ENCODE results near the gene ESR1.

The ESR1 gene

DNA sequence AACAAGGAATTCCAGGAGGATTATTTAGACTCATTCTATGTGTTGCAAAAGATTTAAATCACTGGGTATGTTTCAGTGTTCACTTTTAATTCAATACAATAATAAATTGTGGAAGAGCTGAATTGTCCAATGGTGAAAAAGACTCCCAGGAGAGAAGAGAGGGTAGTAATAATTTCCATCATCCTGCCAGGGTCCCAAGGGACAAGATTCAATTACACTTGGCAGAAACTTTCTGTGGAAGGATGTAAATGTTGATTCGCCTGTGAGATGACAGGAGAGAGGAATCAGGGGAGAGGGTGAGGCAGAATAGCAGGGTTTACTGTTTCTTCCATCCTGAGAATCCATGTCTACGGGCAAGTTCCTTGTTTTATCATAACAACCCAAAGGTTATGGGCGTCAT, 342.7 kb downstream of the ESR1 start:
- H3K27me3 Mint-ChIP-seq: no peaks in the 10 kb centered on the region
- peaks cover 89% of the 10 kb centered on the region for H3K36me3 Mint-ChIP-seq (ENCODE audit: insufficient read depth)
- peak overlapping the region; percentile 3 for H3K27ac Mint-ChIP-seq (ENCODE audit: low read depth)
- H3K4me1 Mint-ChIP-seq: peaks cover 7% of the 10 kb centered on the region
- ATAC-seq (replicated peaks; ENCODE audit: extremely low read depth, poor library complexity, severe bottlenecking): no peak
- H3K4me3 Mint-ChIP-seq: no peak overlapping the region
- H3K9me3 Mint-ChIP-seq: no peaks in the 10 kb centered on the region
- no peak for DNase-seq (ENCODE audit: low spot score in 2 of 2)

DNA sequence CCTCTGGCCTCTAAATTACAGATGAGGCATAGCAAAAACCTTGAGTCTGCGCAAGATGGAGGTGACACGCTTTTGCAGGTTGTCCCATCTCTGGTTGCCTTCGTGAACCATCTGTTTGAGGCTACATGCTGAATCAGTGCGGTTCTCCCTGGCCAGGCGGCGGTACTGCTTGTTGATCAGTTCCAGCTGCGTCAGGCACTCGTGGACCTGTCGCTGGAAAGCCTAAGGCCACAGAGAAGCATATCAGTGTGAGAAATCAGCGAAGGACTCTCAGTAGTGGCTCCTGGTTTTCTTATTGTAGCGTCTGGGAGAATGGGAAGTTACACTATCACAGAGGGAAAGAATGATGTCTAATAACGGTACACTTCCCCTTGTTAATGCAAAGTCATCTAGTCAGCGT, 344.4 kb downstream of the ESR1 start:
- H3K27ac Mint-ChIP-seq (ENCODE audit: low read depth): peak overlapping the region; percentile 1
- no peak overlapping the region for H3K4me3 Mint-ChIP-seq

DNA sequence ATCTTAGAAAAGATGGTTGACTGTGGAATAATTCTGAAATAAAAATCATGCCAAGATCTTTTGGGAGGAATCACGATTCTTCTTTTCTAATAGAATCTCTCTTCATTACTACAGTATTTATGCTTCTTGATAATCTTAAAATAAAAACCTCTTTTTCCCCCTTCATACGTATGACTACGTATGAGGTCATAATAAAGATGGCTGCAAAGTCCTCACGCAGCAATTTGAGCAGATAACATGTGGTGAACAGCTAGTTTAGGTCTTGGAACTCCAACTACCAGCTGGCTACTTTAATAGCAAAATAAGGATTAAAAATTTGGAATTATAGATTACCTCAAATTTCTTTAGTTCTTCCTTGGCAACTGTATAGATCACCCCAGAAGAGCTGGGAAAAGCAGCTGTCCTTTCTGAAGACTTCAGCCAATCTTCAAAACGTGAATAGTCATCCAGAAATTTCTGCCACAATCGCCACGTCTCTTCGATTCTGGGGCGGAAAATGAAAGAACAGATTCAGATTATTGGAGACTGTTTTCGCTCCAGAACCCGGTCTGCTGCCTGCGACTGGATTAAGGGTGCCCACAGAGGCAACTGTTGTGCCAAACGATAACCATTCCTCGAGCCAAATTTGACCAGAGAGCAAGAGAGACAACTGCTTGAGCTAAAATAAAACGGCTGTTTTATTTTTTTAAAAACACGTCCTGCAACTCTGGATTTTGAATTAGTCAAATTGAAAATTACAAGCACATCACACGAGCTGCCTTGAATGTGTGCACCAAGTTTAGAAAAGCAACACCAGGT, 347.3 kb downstream of the ESR1 start:
- DNase-seq (ENCODE audit: low spot score in 2 of 2): no peak
- H3K9me3 Mint-ChIP-seq: no peaks in the 10 kb centered on the region
- peaks cover 5% of the 10 kb centered on the region for H3K4me1 Mint-ChIP-seq
- no peaks in the 10 kb centered on the region for H3K27me3 Mint-ChIP-seq
- peaks cover 71% of the 10 kb centered on the region for H3K36me3 Mint-ChIP-seq (ENCODE audit: insufficient read depth)
- no peak overlapping the region for H3K4me3 Mint-ChIP-seq
- H3K27ac Mint-ChIP-seq (ENCODE audit: low read depth): no peak overlapping the region
- no peak for ATAC-seq (replicated peaks; ENCODE audit: extremely low read depth, poor library complexity, severe bottlenecking)

More for the DNA sequence above, 344.4 kb downstream of the ESR1 start:
- H3K9me3 Mint-ChIP-seq: no peaks in the 10 kb centered on the region
- ATAC-seq (replicated peaks; ENCODE audit: extremely low read depth, poor library complexity, severe bottlenecking) (no peak), DNase-seq (ENCODE audit: low spot score in 2 of 2) (no peak)
- H3K36me3 Mint-ChIP-seq (ENCODE audit: insufficient read depth): peaks cover 86% of the 10 kb centered on the region
- H3K4me1 Mint-ChIP-seq: peaks cover 7% of the 10 kb centered on the region
- H3K27me3 Mint-ChIP-seq: no peaks in the 10 kb centered on the region

DNA sequence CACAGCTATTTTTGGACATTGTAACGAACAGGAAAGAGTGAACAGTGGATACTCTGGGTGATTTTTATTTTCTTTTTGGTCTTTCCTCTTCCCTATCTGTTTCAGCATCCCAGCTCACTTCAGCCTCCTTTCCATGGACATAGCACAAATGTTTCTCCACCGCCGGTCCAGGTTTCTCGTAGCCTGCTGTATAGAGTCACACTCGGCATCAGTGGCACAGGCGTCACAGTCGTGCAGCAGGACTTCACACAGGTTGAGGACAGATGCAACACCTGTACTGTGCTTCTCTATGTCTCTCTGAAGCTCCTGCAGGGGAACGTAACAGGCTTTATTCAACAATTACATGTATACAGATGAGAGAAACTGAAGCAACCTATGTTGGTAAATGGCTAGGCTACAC, 348.3 kb downstream of the ESR1 start:
- Mint-ChIP-seq H3K27ac (ENCODE audit: low read depth) (peak overlapping the region; percentile 22), H3K36me3 (ENCODE audit: insufficient read depth) (peaks cover 69% of the 10 kb centered on the region), H3K27me3 (no peaks in the 10 kb centered on the region), H3K4me3 (no peak overlapping the region), H3K4me1 (peaks cover 12% of the 10 kb centered on the region), H3K9me3 (no peaks in the 10 kb centered on the region)
- ATAC-seq (replicated peaks; ENCODE audit: extremely low read depth, poor library complexity, severe bottlenecking) (no peak), DNase-seq (ENCODE audit: low spot score in 2 of 2) (no peak)

DNA sequence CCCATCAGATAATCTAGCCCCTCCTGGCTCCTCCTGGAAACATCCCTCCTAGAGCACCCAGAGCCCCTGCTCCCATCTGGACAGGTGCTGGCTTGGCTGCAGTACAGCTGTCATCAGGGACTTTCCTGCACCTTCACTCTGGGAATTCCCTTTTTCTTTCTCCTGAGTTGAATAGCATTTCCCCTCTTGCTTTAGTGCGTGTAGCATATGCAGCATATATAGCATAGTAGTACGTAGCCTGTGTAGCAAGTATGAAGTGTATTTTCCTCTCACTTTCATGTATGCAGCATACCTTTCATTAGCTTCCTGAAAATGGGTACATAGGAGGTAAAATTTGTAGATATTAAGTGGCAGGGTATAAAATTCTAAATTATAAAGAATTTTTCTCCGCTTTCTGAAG, 352.9 kb downstream of the ESR1 start:
- DNase-seq (ENCODE audit: low spot score in 2 of 2): no peak
- Mint-ChIP-seq H3K4me3 (no peak overlapping the region), H3K27ac (ENCODE audit: low read depth) (peak overlapping the region; percentile 97), H3K4me1 (peaks cover 33% of the 10 kb centered on the region), H3K9me3 (no peaks in the 10 kb centered on the region), H3K27me3 (no peaks in the 10 kb centered on the region), H3K36me3 (ENCODE audit: insufficient read depth) (peaks cover 58% of the 10 kb centered on the region)
- ATAC-seq (replicated peaks; ENCODE audit: extremely low read depth, poor library complexity, severe bottlenecking): no peak

DNA sequence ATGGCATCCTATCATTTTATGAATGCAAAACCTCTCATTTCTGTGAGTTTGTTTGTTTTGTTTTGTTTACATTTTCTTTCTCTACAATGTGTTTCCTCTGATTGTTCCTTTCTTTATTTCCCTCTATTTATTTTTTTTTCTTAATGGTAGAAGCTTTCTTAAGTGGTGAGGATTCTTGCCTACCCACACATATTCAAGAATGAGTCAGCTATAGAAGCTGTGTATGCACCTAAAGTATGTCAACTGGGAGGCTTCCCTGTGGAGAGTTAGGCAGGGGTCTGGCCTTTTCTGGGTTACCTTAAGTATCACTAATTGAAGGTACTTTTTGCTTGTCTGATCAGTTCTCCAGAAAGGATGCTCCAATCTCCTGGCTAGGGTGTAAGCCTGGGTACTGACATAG, 354.0 kb downstream of the ESR1 start:
- no peak for ATAC-seq (replicated peaks; ENCODE audit: extremely low read depth, poor library complexity, severe bottlenecking)
- Mint-ChIP-seq H3K27ac (ENCODE audit: low read depth) (peak overlapping the region; percentile 91), H3K4me3 (no peak overlapping the region)

DNA sequence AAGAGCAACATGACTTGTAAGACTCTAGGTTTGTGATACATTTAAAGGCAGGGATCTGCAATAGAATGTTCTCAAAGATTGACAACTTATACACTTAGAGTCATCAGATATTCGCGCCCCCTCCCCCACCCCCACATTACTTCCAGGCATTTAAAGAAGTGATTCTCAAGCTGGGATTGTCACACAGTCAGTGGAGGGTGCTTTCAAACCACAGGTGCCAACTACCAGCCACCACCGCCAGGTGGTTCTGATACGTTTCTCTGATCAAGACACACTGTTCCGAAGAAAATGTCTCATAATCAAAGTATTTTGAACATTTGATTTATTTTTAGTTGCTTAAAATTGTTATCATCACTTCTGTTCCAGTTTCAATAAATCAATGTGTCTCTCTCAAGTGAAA, 357.5 kb downstream of the ESR1 start:
- Mint-ChIP-seq H3K27ac (ENCODE audit: low read depth) (no peak overlapping the region), H3K27me3 (no peaks in the 10 kb centered on the region), H3K9me3 (no peaks in the 10 kb centered on the region), H3K36me3 (ENCODE audit: insufficient read depth) (peaks cover 59% of the 10 kb centered on the region), H3K4me3 (no peak overlapping the region), H3K4me1 (peaks cover 48% of the 10 kb centered on the region)
- DNase-seq (ENCODE audit: low spot score in 2 of 2) (no peak), ATAC-seq (replicated peaks; ENCODE audit: extremely low read depth, poor library complexity, severe bottlenecking) (no peak)

More for the DNA sequence above, 354.0 kb downstream of the ESR1 start:
- no peak for DNase-seq (ENCODE audit: low spot score in 2 of 2)
- Mint-ChIP-seq H3K4me1 (peaks cover 40% of the 10 kb centered on the region), H3K9me3 (no peaks in the 10 kb centered on the region), H3K27me3 (no peaks in the 10 kb centered on the region), H3K36me3 (ENCODE audit: insufficient read depth) (peaks cover 58% of the 10 kb centered on the region)

DNA sequence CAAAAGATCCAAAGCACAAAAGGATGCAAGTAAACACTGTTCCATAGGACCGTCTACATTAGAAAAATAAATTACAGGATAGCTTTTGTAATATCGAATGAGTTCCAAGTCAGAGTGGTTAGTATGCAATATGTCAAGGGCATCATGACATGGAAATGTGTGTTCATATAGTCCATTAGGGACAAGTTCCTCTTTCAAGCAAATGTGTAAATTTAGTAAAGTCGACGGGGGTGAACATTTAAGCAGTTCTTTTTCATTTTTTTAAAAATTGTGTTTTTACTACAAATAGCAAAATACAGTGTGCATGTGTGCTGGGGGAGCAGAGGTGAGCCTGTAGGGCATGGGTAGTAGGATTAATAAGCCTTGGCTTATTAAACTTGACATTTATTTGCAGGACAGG, 359.0 kb downstream of the ESR1 start:
- ATAC-seq (replicated peaks; ENCODE audit: extremely low read depth, poor library complexity, severe bottlenecking) (no peak), DNase-seq (ENCODE audit: low spot score in 2 of 2) (no peak)
- Mint-ChIP-seq H3K36me3 (ENCODE audit: insufficient read depth) (peaks cover 62% of the 10 kb centered on the region), H3K4me3 (no peak overlapping the region), H3K4me1 (peaks cover 52% of the 10 kb centered on the region), H3K27me3 (no peaks in the 10 kb centered on the region), H3K27ac (ENCODE audit: low read depth) (no peak overlapping the region), H3K9me3 (no peaks in the 10 kb centered on the region)

DNA sequence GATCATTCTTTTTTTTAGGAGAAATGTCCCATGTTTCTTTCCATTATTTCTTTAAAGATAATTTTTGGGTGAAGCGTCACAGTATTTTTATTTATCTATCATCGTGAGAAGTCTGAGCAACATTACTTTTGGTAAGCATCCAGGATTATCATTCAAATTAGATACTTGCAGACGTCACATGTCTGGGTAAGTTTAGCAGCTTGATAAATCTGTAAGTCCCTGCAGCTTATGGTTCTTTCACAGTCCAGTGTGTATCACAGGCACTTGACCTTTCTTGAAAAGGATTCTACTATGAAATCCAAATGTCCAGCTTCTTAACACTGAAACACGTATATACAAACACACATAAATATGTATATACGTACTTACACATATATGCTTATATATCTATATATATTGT, 359.4 kb downstream of the ESR1 start:
- H3K27me3 Mint-ChIP-seq: no peaks in the 10 kb centered on the region
- ATAC-seq (replicated peaks; ENCODE audit: extremely low read depth, poor library complexity, severe bottlenecking) (no peak), DNase-seq (ENCODE audit: low spot score in 2 of 2) (no peak)
- no peak overlapping the region for H3K4me3 Mint-ChIP-seq
- H3K4me1 Mint-ChIP-seq: peaks cover 52% of the 10 kb centered on the region
- no peaks in the 10 kb centered on the region for H3K9me3 Mint-ChIP-seq
- H3K36me3 Mint-ChIP-seq (ENCODE audit: insufficient read depth): peaks cover 62% of the 10 kb centered on the region
- H3K27ac Mint-ChIP-seq (ENCODE audit: low read depth): no peak overlapping the region

DNA sequence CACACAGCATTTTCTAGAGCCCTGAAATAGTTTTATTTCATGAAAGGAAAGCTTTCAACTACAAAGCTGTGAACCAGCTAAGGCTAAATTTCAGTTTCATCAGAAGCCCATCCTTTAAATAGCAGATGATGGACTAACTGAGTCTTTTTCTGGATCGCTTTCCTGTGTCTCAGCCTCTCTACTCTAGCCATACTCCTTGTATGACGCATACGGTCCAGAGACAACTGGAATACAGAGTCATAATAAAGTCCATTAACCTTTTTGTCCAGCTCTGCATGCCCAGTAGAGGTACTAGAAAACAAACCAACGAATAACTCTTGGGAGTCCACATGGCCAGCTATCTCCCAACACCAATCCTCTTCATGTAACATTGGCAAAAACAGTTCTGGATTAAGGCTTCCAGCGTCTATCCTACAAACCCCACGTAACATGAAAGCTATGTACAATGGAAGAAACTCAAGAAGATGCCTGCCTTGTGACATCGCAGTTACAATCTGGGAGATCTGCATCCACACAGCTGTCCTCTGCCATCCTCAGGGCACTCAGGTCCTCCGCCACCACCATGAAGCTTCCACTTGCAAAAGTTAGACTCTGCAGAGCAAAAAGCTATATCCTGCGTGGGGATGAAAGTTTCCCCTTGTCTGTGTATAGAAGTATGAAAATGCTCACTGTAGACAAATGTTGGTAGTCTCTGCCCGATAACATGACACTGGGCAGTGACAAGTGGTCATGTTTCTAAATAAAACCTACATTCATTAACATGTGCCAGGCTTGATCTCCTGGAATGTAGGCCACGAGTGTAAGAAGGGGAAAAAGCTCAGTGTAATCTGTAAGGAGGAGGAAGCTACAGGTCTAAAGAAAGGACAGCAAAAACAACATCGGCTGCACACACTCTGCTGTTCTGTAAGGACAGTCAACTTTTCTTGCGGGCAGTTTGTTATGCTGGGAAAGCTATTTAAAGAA, 360.4 kb downstream of the ESR1 start:
- no peak for ATAC-seq (replicated peaks; ENCODE audit: extremely low read depth, poor library complexity, severe bottlenecking)
- H3K36me3 Mint-ChIP-seq (ENCODE audit: insufficient read depth): peaks cover 55% of the 10 kb centered on the region
- peaks cover 52% of the 10 kb centered on the region for H3K4me1 Mint-ChIP-seq
- DNase-seq (ENCODE audit: low spot score in 2 of 2): no peak
- H3K27me3 Mint-ChIP-seq: no peaks in the 10 kb centered on the region
- H3K4me3 Mint-ChIP-seq: peak overlapping the region; percentile 32
- H3K27ac Mint-ChIP-seq (ENCODE audit: low read depth): peak overlapping the region; percentile 68
- no peaks in the 10 kb centered on the region for H3K9me3 Mint-ChIP-seq

DNA sequence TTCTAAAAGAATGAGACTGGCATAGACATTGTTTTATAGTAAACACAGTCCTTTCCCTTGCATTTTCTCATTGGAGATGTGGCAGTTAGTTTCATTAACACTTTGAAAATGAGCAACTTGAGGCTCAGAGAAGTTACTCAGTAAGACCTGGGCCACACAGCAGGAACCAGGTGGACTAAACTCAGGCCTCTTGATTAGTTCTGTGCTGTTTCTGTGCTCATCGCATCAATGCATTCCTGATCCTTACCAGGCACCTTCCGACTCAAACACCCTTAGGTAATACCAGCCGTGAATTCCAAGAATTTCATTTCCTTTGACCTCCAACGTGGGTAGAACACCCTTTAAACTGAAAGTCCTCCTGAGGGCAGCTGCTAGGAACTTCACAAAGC, 362.8 kb downstream of the ESR1 start:
- ATAC-seq (replicated peaks; ENCODE audit: extremely low read depth, poor library complexity, severe bottlenecking) (no peak), DNase-seq (ENCODE audit: low spot score in 2 of 2) (no peak)
- no peaks in the 10 kb centered on the region for H3K27me3 Mint-ChIP-seq
- H3K4me3 Mint-ChIP-seq: peak overlapping the region; percentile 76
- peak overlapping the region; percentile 98 for H3K27ac Mint-ChIP-seq (ENCODE audit: low read depth)
- peaks cover 61% of the 10 kb centered on the region for H3K4me1 Mint-ChIP-seq
- H3K36me3 Mint-ChIP-seq (ENCODE audit: insufficient read depth): peaks cover 53% of the 10 kb centered on the region
- no peaks in the 10 kb centered on the region for H3K9me3 Mint-ChIP-seq

DNA sequence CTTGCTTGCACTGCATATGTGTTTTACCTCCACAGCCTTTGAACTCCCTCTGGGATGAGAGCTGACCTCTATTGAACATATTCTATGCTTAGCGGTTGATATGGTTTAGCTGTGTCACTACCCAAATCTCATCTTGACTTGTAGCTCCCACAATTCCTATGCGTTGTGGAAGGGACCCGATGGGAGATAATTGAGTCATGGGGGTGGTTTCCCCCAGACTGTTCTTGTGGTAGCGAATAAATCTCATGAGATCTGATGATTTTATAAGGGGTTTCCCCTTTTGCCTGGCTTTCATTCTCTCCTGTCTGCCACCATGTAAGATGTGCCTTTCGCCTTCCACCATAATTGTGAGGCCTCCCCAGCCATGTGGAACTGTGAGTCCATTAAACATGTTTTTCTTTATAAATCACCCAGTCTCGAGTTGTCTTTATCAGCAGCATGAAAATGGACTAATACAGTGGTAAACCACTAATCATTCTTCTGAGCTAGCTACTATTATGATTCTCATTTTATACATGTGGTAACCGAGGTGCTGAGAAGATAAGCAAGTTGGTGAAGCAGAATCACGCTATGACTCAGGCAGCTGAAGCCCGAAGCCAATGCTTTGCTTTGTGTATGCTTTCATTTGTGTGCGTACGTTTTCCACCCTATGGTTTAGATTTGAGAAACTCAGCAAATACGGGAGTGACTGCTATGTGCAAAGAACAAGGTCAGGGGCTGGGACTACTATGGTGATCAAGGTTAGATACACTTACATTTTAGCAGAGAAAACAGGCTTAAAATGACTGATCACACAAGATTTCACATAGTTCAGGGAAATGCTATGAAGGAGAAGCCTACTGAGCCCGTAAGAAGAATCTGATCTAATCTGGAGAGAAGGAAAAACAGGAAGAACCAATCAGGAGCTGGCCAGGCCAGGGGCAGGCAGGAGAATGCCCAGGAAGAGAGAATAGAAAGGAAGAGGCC, 363.5 kb downstream of the ESR1 start:
- ATAC-seq (replicated peaks; ENCODE audit: extremely low read depth, poor library complexity, severe bottlenecking) (peak; percentile 93), DNase-seq (ENCODE audit: low spot score in 2 of 2) (peak in 1 of 2 donors; percentile 64)
- peaks cover 55% of the 10 kb centered on the region for H3K36me3 Mint-ChIP-seq (ENCODE audit: insufficient read depth)
- H3K27ac Mint-ChIP-seq (ENCODE audit: low read depth): peak overlapping the region; percentile 98
- H3K4me3 Mint-ChIP-seq: peak overlapping the region; percentile 76
- no peaks in the 10 kb centered on the region for H3K9me3 Mint-ChIP-seq
- no peaks in the 10 kb centered on the region for H3K27me3 Mint-ChIP-seq
- H3K4me1 Mint-ChIP-seq: peaks cover 58% of the 10 kb centered on the region

All from central memory CD8-positive, alpha-beta T cell (primary cell).